HepG2 (cell line): ENCODE results near the gene CNNM2. TPM values are rescaled to one million over a fixed set of nuclear protein-coding genes. Genes with fewer than 3 reads are reported as not detected.

Source experiments
- DNMT3B ChIP-seq: conservative IDR thresholded peaks from 2 replicates; pipeline ENCODE4 v1.6.1; 2016; ENCODE audit warnings: missing biosample characterization, control low read depth
- FOXK1 ChIP-seq: sonication (generic); formaldehyde crosslinking; IDR thresholded peaks from 2 replicates; pipeline ENCODE4 v1.4.0; 2020; ENCODE audit warnings: low read depth, missing genetic modification reagents, borderline replicate concordance
- JDP2 ChIP-seq: sonication (generic); formaldehyde crosslinking; IDR thresholded peaks from 2 replicates; pipeline ENCODE4 v1.8.1; 2022; ENCODE audit warnings: missing genetic modification reagents, borderline replicate concordance
- MZF1 ChIP-seq: sonication (generic); formaldehyde crosslinking; IDR thresholded peaks from 2 replicates; pipeline ENCODE4 v1.8.1; 2023; ENCODE audit warnings: mild to moderate bottlenecking, missing genetic modification reagents, borderline replicate concordance
- NCOA5 ChIP-seq: sonication (generic); formaldehyde crosslinking; IDR thresholded peaks from 2 replicates; pipeline ENCODE4 v1.4.0; 2020; ENCODE audit warnings: missing genetic modification reagents
- NKX3-1 ChIP-seq: sonication (generic); formaldehyde crosslinking; IDR thresholded peaks from 2 replicates; pipeline ENCODE4 v1.5.0; 2020; ENCODE audit warnings: missing genetic modification reagents
- RNF2 ChIP-seq: fragments of 450-650 bp; conservative IDR thresholded peaks from 2 replicates; pipeline ENCODE4 v1.6.1; 2016; ENCODE audit warnings: low read depth
- SP2 ChIP-seq: sonication (generic); formaldehyde crosslinking; IDR thresholded peaks from 2 replicates; pipeline ENCODE4 v1.5.1; 2020; ENCODE audit warnings: mild to moderate bottlenecking, missing genetic modification reagents
- SSRP1 ChIP-seq: IDR thresholded peaks from 2 replicates; pipeline ENCODE4 v1.6.1; 2016; ENCODE audit warnings: control low read depth
- STAG1 ChIP-seq: sonication (generic); formaldehyde crosslinking; IDR thresholded peaks from 2 replicates; pipeline ENCODE4 v1.4.0; 2020; ENCODE audit warnings: missing genetic modification reagents
- ZFP36 ChIP-seq: fragments of 150-350 bp; IDR thresholded peaks from 2 replicates; pipeline ENCODE4 v1.6.1; 2018; ENCODE audit warnings: borderline replicate concordance, low read length, low read depth; ENCODE audit not compliant: partially characterized antibody
- ZNF790 ChIP-seq: sonication (generic); formaldehyde crosslinking; IDR thresholded peaks from 2 replicates; pipeline ENCODE4 v1.8.0; 2022; ENCODE audit warnings: missing genetic modification reagents, mild to moderate bottlenecking, borderline replicate concordance
- polyA plus RNA-seq, 8 experiments: library from polyadenylated mRNA; depleted of rRNA in 3 of 8; stranded (reverse) in 7 of 8; unstranded in 1 of 8; fragments of >200 nt; fragmentation: Illumina TruSeq in 4 of 8; extraction: Trizol in 4 of 8; gene quantifications; 2 replicates each; pipeline versions ENCODE4 v1.2.1 to v1.2.3, GENCODE V29; 2011 to 2016; ENCODE audit warnings: low read depth in 4 of 8, missing spikeins in 1 of 8, mixed read lengths in 1 of 8; ENCODE audit not compliant: insufficient read depth in 1 of 8
- total RNA-seq, 5 experiments: library from RNA; depleted of rRNA; stranded (reverse); fragments of >200 nt; fragmentation: Illumina TruSeq; extraction: Trizol; gene quantifications; 2 replicates each; pipeline ENCODE4 v1.2.3, GENCODE V29; 2016; ENCODE audit warnings: low read depth in 1 of 5
- TF ChIP-seq, protein P1 (sequence below): sonication (generic); formaldehyde crosslinking; IDR thresholded peaks from 2 replicates; pipeline ENCODE4 v1.4.0; 2020; ENCODE audit warnings: missing genetic modification reagents, borderline replicate concordance
- TF ChIP-seq, protein P2 (sequence below): IDR thresholded peaks from 2 replicates; pipeline ENCODE4 v1.6.1; 2016; ENCODE audit warnings: mild to moderate bottlenecking
- TF ChIP-seq, protein P3 (sequence below): sonication (generic); formaldehyde crosslinking; IDR thresholded peaks from 2 replicates; pipeline ENCODE4 v1.8.0; 2022; ENCODE audit warnings: missing genetic modification reagents, mild to moderate bottlenecking, inconsistent platforms, borderline replicate concordance
- TF ChIP-seq, protein P4 (sequence below): fragments of 450-650 bp; IDR thresholded peaks from 2 replicates; pipeline ENCODE4 v1.6.1; 2016
- TF ChIP-seq, protein P5 (sequence below): sonication (generic); formaldehyde crosslinking; conservative IDR thresholded peaks from 2 replicates; pipeline ENCODE4 v1.8.0; 2022; ENCODE audit warnings: missing genetic modification reagents

Gene CNNM2
- total and polyA plus RNA-seq, 2 of the 13 experiments (the other 11 are each of a cell fraction or from before 2014, with no cell fraction given), result 7.1 to 9.0 TPM

DNA sequence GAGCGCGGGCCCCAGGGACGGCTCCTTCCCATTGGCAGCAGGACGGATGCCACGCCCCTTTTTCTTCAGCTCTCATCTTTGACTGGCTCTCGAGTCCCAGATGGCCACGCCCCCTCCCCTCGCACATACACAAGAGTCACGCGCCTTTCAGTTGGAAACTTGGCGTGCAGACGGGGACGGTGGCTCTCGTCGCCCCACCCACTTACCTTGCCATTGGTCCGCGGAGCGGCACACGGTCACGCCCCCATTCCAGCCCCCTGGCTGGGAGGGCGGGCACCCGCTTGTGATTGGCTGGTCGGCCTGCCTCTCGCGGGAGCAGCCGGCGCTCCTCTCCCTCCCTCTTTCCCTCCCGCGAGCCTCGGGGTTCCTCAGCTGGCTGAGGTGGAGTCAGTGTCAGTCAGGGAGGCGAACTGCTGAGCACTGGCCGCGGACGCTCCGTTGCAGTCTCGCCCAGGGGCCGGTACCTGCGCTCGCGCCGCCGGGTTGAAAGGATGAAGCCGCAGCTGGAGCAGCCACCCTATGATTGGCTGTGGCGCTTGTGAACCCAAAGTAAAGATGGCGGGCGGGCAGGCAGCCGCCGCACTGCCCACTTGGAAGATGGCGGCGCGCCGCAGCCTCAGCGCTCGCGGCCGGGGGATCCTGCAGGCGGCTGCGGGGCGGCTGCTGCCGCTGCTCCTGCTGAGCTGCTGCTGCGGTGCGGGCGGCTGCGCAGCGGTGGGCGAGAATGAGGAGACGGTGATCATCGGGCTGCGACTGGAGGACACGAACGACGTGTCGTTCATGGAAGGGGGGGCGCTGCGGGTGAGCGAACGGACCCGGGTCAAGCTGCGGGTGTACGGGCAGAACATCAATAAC is at the start of gene CNNM2 (continued):
- TF ChIP-seq, protein P1, sequence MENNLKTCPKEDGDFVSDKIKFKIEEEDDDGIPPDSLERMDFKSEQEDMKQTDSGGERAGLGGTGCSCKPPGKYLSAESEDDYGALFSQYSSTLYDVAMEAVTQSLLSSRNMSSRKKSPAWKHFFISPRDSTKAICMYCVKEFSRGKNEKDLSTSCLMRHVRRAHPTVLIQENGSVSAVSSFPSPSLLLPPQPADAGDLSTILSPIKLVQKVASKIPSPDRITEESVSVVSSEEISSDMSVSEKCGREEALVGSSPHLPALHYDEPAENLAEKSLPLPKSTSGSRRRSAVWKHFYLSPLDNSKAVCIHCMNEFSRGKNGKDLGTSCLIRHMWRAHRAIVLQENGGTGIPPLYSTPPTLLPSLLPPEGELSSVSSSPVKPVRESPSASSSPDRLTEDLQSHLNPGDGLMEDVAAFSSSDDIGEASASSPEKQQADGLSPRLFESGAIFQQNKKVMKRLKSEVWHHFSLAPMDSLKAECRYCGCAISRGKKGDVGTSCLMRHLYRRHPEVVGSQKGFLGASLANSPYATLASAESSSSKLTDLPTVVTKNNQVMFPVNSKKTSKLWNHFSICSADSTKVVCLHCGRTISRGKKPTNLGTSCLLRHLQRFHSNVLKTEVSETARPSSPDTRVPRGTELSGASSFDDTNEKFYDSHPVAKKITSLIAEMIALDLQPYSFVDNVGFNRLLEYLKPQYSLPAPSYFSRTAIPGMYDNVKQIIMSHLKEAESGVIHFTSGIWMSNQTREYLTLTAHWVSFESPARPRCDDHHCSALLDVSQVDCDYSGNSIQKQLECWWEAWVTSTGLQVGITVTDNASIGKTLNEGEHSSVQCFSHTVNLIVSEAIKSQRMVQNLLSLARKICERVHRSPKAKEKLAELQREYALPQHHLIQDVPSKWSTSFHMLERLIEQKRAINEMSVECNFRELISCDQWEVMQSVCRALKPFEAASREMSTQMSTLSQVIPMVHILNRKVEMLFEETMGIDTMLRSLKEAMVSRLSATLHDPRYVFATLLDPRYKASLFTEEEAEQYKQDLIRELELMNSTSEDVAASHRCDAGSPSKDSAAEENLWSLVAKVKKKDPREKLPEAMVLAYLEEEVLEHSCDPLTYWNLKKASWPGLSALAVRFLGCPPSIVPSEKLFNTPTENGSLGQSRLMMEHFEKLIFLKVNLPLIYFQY (CRISPR knock-in tag), result no peak; the same call in 1 of the 2 replicates
- TF ChIP-seq STAG1 (CRISPR knock-in tag), result peak; percentile 2; the same call in 1 of the 2 replicates
- no peak; the same call in 1 of the 2 replicates for TF ChIP-seq NKX3-1
- no peak for TF ChIP-seq SSRP1 (CRISPR knock-in tag)
- TF ChIP-seq NCOA5, result no peak
- no peak for TF ChIP-seq JDP2 (CRISPR knock-in tag)
- TF ChIP-seq SP2 (CRISPR knock-in tag), result peak; percentile 93
- TF ChIP-seq, protein P2, sequence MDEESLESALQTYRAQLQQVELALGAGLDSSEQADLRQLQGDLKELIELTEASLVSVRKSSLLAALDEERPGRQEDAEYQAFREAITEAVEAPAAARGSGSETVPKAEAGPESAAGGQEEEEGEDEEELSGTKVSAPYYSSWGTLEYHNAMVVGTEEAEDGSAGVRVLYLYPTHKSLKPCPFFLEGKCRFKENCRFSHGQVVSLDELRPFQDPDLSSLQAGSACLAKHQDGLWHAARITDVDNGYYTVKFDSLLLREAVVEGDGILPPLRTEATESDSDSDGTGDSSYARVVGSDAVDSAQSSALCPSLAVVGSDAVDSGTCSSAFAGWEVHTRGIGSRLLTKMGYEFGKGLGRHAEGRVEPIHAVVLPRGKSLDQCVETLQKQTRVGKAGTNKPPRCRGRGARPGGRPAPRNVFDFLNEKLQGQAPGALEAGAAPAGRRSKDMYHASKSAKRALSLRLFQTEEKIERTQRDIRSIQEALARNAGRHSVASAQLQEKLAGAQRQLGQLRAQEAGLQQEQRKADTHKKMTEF (CRISPR knock-in tag), result 0 out of 2 replicates have a peak, but pooled peaks have one; percentile 31
- TF ChIP-seq, protein P3, sequence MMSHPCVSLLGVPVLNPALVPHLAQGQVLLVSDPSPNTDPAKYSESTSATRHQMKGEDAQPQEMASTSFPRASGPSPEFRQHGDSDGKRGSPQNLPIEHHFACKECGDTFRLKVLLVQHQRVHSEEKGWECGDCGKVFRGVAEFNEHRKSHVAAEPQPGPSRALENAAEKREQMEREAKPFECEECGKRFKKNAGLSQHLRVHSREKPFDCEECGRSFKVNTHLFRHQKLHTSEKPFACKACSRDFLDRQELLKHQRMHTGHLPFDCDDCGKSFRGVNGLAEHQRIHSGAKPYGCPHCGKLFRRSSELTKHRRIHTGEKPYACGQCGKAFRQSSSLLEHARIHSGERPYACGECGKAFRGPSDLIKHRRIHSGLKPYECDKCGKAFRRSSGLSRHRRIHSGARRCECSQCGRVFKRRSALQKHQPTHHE (CRISPR knock-in tag), result no peak
- TF ChIP-seq, protein P4, sequence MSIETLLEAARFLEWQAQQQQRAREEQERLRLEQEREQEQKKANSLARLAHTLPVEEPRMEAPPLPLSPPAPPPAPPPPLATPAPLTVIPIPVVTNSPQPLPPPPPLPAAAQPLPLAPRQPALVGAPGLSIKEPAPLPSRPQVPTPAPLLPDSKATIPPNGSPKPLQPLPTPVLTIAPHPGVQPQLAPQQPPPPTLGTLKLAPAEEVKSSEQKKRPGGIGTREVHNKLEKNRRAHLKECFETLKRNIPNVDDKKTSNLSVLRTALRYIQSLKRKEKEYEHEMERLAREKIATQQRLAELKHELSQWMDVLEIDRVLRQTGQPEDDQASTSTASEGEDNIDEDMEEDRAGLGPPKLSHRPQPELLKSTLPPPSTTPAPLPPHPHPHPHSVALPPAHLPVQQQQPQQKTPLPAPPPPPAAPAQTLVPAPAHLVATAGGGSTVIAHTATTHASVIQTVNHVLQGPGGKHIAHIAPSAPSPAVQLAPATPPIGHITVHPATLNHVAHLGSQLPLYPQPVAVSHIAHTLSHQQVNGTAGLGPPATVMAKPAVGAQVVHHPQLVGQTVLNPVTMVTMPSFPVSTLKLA, result peak; percentile 99
- TF ChIP-seq ZFP36, result no peak
- no peak for TF ChIP-seq DNMT3B (CRISPR knock-in tag)
- TF ChIP-seq MZF1 (CRISPR knock-in tag), result no peak
- peak; percentile 96 for TF ChIP-seq FOXK1 (CRISPR knock-in tag)
- TF ChIP-seq, protein P5, sequence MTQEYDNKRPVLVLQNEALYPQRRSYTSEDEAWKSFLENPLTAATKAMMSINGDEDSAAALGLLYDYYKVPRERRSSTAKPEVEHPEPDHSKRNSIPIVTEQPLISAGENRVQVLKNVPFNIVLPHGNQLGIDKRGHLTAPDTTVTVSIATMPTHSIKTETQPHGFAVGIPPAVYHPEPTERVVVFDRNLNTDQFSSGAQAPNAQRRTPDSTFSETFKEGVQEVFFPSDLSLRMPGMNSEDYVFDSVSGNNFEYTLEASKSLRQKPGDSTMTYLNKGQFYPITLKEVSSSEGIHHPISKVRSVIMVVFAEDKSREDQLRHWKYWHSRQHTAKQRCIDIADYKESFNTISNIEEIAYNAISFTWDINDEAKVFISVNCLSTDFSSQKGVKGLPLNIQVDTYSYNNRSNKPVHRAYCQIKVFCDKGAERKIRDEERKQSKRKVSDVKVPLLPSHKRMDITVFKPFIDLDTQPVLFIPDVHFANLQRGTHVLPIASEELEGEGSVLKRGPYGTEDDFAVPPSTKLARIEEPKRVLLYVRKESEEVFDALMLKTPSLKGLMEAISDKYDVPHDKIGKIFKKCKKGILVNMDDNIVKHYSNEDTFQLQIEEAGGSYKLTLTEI (CRISPR knock-in tag), result no peak
- TF ChIP-seq ZNF790 (CRISPR knock-in tag), result 0 out of 2 replicates have a peak, but pooled peaks have one; percentile 40
- no peak for TF ChIP-seq RNF2
